Right renal cortex interstitium (tissue), 3 donors: ENCODE data around the gene NLGN4Y. TPM values are rescaled to one million over a fixed set of nuclear protein-coding genes. Genes with fewer than 3 reads are reported as not detected.

Experiments
- DNase-seq, 3 donors: peaks; one replicate each; pipeline ENCODE4 v3.0.0-alpha.2; 2013; ENCODE audit warnings: low read depth in 3 of 3, low spot score in 2 of 3
- polyA plus RNA-seq, 3 donors: library from polyadenylated mRNA; unstranded; fragments of 120-200 nt; gene quantifications; one replicate each; pipeline ENCODE4 v1.2.1, GENCODE V29; 2013; ENCODE audit not compliant: insufficient read length in 3 of 3

Gene NLGN4Y
- 10 to 100 TPM; 13.8 to 22.7 (median 22.1) TPM for polyA plus RNA-seq

DNA sequence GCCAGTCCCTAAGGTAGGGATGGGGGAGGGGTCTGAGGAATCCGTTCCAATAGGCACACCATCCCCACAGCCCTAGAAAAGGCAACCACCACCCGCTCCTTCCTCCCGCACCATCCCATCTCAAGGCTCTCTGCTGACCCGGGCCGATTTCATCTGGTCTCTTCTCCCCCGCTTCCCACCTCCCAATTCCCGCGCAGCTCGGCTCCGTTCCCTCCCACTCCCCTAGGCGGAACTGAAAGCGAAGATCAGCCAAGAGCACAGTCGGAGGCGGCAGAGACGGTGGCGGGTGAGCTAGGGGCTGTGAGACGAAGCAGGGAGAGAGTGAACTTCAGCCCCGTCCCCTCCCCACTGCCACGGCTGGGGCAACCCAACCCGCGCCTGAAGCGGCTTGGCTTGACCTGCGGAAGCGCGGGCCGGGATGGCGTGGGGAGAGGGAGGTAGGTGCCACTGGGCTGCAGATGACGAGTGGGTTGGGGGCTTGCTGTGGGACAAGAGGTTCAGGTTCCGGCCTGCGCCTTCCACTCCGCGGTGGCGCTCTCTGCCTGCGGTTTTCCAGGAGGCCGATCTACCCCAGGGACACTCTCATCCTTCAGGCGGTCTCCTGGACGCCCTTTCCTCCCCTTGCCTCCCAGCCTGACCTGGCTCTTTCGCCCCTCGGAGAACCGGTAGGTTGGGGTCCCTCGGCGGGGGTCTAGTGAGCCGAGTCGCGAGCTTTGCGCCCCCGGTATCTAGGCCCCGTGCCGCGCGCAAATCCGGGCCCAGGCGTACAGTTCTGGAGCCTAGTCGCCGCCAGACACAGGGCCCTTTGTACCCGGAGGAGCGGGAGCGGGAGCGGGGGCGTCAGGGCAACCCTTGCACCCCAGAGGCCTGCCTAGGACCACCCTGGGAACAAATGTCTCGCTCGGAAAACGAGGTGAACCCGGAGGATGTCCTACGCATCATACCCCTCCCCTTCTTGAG lies at the start of gene NLGN4Y:
TSS of gene NLGN4Y (plus strand) at position 258 of the 960 bp plus-strand sequence. CDS start 97,591 bp downstream, outside the sequence.
- no peak for DNase-seq

DNA sequence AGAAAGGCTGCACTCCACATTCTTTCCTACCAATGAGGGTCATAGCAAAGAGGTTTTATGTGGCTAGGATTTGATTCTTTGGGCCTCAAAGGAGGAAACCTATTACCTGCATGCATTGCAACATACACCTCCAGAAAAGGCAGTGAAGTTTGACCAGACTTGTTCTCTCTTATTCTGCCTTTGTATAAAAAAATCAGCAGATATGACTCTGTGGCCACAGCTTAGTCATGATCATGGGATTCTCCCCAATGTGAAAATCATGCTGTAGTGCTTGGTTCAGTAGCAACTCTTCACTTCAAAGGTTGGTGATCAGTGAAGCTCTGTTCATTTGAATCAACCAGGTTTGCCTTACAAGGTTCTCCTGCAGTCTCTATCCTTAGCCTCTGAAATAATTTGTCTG lies 38.4 kb upstream of the NLGN4Y start:
- DNase-seq: no peak

DNA sequence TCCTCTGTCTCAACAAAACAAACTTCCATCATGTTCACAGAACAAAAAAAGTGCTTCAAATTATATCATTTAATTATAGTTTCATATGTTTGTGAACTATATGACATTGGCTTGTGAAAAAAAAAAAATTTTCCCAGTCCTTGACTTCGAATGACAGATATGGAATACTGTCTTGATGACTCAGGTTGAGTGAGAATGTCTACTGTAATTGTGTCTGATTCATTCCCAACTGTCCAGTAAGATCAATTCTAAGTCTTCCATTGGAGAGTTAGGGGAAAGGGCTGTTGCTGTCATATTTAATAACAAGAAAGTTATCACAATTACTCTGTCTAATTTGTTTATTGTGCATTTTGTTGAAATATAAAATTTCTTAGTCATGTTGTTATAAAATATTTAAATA lies 34.1 kb upstream of the NLGN4Y start:
- DNase-seq: no peak

DNA sequence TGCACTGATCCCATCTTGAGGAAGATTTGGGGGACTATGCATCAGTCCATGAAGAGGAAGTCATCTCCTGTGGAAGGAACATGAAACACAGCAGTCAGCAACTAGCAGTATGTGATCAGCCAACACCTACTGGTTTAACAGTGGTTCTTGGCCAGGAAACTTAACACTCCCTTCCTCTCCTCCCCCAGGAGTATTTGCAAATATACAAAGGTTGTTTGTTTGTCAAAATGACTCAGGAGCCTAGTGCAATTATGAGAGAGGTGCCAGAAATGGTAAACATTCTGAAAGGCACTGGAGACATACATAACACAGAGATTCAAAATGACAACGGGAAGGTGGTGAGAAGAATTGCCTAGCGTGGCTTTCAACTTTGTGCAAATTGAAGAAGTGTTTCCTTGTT lies 26.3 kb upstream of the NLGN4Y start:
- no peak for DNase-seq

DNA sequence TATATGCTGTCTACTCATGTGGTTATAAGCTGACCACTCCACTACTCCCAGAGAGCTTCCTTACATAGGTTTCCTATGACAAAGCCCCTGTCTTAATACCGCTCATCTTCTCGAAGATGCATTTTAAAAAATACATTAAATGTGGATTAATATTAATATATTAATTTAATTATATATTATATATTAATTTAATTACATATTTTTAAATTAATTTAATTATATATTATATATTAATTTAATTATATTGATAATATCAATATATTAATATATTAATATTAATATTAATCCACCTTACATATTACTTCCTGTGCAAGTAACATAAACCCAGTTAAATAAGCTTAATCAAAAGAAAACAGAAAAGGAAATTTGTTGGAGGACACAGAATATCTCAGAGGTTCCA lies 19.7 kb upstream of the NLGN4Y start:
- no peak for DNase-seq

DNA sequence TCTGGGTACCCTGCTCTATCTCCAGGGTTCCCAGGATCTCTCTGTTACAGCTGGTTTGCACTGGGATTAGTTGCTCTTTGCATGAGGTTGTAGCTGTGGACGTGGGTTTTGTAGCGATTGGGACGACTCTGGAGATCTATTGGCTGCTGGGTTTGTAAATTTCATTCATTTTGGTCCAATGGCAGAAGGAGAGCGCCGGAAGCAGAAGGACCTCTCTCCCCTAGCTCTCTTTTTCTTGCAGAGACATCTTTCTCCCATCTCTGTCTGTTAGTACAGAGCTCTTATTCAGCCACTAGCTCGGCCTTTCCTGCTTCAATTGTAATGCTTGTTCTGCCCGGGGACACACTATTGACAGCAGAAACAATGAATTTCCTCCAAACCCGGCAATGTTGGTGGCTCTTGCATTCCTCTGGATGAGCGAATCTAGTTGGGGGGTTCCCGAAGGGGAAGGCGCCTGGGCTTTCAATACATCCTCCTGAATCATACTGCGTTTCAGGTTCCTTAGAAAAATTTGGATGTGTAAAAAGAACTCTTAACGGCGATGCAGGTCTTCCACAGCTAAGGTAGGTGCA lies 1.9 kb upstream of the NLGN4Y start:
- DNase-seq: no peak

DNA sequence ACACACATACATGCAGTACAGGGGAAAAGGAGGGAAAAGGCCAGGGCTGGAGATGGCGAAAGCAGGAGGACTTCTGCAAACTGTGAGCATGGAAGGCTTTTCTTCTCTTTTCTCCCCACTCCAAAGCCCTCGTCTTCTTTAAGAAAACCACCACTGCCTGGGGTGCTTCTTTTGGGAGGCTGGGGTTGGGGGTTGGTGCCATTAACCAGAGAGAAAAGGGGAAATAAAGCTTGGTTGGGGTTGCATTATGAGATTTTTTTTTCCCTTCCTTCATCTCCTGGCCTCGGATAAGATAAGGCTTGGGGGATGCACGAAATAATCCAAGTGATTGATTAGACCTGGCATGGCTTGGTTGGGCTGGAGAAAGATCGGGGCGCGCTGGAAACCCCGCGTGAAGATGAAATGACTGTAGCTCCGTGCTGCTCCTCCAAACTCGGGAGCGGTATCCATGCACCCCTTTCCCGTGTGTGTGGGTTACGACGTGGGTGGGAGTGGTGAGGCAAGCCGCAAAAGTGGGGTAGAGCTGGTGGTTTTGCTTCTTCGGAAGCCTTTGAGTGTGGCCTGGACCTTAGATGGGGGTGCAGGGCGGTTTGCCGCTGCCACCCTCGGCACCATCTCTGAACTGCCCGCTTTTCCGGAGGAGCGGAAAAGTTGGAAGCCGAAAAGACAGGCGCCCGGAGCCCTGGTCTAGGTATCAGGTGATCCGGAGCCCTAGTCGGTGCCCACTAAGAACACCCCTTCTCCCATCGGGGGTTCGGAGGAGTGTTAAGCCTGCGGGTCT lies 648 bp upstream of the NLGN4Y start:
- DNase-seq: no peak

DNA sequence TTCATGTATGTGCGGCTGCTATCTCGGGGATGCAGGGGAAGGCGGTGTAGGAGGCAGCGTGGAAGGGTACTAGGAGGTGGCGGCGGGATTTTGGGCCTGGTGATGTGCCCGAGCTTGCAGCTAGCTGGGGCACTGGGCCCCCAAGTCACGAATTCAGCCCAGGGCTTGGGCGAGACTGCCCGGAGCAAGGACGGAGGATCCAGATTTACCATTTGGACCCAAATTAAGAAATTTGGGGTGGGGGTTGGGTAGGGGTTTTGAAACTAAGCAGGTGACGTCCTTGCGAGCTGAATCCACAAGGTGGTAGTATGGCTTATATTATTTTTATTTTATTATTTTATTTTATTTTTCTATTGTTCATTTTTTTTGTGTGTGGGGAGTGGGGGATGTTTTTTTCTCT lies 986 bp downstream of the NLGN4Y start:
- no peak for DNase-seq

DNA sequence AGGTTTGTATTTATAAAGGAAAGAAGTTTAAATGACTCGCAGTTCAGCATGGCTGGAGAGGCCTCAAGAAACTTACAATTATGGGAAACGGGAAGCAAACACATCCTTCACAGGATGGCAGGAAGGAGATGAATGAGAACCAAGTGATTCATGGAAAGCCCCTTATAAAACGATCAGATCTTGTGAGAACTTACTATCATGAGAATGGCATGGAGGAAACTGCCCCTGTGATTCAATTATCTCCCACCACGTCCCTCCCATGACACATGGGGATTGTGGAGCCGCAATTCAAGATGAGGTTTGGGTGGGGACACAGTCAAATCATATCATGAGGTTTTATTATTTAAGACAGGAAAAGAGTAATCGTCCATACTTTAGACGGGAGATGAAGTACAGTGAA lies 4.0 kb downstream of the NLGN4Y start:
- no peak for DNase-seq

DNA sequence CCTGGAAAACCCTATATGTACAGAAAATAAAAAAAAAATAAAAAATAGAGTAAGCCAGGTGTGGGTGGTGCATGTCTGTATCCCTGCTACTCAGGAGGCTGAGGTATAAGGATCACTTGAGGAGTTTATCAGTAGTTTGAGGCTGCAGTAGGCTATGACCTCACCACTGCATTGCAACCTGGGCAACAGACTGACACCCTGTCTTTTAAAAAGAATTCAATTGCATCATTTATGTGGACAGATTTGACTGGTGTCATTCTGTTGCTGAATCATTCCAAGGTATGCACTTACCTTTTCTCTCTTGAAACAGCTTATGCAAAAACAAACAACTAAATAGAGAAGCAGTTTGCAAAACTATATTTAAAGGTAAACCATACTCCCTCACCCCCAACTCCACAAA lies 12.4 kb downstream of the NLGN4Y start:
- no peak for DNase-seq

DNA sequence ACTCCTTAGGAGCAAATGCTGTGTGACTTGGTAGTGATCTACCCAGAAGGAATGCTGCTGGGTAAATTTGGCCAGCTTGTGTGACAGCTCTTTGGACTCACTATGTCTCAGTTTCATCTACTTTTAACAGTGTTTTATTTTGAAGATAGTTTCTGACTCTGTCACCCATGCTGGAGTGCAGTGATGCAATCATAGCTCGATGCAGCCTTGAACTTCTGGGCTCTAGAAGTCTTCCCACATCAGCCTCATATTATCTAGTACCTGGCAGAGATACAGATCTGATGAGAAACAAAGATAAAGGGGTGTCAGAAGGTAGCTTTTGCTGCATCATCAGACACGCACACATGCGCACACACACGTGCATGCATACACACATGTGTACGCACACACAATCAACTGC lies 19.2 kb downstream of the NLGN4Y start:
- no peak for DNase-seq

DNA sequence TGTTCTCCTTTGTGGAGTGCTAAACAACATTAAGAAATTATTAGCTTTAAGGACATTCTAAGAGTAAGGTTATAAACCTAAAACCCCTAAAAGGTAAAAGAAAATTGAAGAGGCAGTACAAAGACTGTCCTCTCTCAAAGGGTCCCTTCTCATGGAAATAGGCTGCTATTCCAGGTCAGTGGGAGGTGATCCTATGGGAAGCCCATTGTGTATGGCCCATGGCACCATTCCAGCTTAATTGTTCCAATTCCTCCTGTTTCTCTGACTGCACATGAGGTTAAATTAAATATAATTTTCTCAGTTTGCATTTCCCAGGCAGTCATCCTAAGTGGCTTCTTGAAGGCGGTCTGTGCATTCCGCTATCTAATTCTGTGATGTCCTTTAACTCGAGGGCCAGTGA lies 57.0 kb downstream of the NLGN4Y start:
- no peak for DNase-seq

DNA sequence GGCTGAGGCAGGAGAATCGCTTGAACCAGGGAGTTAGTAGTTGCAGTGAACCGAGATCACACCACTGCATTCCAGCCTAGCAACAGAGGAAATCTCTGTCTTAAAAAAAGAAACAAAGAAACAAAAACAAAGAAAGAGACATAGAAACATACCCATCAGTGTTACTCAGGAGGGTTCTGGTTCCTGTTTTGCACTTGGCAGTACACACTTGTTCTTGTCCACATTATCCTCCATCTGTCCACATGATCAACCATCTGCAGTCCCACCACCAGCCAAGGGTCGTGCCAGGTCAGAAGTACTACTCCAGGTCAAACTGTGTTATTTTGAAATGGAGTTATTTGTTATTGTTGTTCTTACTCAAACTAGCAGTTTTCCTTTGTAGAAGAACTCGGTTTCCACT lies 62.4 kb downstream of the NLGN4Y start:
- DNase-seq: no peak

DNA sequence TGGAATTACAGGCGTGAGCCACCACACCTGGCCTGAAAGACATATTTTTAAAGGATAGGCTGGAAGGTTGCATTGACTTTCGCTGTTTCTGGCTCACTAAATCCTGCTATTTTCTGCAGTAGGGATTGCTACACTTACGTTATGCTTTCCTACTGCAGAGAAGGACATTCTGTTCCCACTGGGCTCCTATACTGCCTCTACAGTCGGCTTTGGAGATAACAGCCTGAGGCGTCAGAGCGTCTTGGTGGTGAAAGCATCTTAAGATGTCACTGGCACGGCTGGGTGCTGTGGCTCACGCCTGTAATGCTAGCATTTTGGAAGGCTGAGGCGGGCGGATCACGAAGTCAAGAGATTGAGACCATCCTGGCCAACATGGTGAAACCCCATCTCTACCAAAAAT lies 77.0 kb downstream of the NLGN4Y start:
- no peak for DNase-seq

DNA sequence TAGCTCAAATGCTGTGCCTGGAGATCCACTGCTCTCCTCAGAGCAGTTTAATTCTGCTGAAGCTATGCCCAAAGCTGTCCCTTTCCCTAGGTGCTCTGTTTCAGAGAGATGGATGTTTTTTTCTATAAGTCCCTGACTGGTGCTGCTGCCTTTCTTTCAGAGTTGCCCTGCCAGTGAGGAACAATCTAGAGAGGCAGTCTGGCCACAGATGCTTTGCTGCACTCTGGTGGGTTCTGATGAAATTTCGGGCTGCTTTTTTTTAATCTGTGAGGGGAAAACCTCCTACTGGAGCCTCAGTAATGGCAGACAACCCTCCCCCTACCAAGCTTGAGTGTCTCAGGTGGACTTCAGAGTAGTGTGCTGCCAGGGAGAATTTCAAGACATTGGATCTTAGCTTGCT lies 93.3 kb downstream of the NLGN4Y start:
- DNase-seq: no peak

DNA sequence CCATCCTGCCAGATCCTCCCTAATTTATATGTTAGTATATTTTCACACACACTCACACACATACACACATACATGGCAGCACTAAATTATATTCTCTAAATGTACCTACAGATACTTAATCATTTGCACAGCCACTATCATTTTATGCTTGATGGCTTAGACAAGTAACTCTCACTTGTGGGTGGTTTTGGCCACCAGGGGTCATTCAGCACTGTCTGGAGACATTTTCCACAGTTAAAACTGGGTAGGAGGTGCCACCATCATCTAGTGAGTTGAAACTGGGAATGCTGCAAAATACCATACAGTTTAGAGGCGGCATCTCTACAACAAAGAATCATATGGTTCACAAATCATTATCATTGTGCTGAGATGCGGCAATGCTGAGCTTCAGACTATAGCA lies 94.2 kb downstream of the NLGN4Y start:
- DNase-seq: no peak

DNA sequence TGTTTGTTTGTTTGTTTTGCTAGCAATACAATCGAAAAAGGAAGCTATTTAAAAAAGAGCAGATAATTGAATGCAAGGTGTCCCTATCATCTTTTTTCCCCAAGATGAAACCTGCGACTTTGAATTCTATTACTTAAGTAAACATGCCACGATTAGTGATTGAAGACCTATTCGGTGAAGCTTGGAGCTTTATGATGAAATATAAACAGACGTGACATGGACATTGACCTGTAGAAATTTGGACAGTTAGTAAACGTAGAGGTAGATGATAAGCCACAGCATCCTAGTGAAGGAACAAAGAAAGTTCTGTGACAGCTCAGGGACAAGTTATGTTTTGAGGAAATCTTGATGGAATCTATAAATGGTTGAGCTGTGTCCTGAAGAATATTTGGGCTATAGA lies 103.9 kb downstream of the NLGN4Y start:
- no peak for DNase-seq

DNA sequence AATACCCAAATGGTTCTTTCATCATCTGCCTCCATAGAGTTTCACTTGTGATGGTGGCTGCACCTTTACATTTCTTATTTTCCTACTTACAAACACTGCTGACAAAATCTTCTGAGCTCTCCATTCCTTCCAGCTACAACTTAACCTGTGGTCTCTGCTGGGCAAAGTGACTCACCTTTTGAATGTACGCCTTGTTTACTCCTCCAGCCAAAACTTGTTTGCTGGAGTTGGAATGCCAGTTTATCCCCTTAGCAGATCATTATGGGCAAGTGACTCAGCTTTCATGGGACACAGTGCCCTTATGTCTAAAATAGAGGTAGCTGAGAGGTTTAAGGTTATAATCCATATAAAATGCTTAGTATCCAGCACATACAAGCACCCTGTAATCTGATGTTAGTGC lies 107.3 kb downstream of the NLGN4Y start:
- DNase-seq: no peak

DNA sequence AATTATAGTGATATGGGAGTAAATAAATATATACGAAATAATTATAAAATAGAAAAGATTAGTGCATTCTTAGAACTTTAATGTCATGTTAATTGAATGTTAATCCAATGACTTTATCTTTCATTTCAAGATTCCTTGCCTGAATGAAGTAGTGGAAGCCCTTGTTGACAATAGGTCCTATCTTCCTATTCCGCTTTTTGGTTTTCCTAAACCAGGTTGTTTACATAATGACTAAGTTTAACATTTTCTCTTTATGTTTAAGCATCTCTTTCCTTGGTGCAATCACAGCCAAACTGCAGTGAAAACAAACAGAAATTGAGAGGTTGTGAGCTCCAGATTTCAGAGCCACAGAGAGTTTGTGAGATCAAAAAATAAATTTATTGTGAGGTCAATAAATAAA lies 109.4 kb downstream of the NLGN4Y start:
- DNase-seq: no peak

DNA sequence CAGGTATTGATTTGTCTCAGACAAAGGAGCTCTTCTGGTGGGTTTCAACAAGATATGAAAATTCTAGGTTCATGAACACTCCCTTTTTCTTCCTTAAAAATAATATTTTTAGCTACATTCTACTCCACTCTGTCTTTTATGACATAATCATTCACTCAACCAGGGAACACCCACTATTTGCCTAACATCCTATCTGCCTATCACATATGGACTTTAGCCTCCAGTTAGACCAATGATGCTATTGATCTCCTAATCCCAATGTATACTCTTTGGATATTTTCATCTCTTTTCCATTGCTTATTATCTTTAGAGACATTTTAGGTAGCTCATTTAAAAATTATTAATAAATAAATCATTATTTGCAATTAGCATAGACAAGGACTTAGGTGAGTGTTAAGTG lies 110.6 kb downstream of the NLGN4Y start:
- DNase-seq: no peak

DNA sequence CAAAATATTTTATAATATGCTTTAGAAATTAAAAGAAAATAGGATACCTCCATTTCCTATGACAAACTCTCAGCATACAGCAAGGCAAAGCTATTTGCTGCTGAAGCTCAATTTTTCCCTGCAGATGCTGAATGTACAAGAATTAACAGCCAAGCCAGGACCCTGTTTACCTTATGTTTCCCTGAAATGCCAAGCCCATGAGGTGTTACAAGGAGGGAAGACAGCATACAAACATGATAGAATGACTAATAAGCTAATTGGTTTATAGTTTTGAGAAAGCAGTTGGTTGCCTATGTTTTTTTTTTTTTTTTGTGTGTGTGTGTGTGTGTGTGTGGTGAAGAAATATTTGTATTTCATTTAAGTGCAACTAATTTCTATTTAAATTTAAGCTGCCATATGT lies 113.2 kb downstream of the NLGN4Y start:
- no peak for DNase-seq
